Parathyroid adenoma (tissue), 2 donors: ENCODE results near the gene RASD2.
"Not testable (repeated sequence)": the region's sequence is repeated elsewhere in the genome, so short reads cannot be mapped to it uniquely, and the experiment has no call there.

Experiments used
- H2AFZ ChIP-seq: fragments of 300-600 bp; sonication (generic); one replicate; pipeline ENCODE4 v1.7.0; 2017; ENCODE audit warnings: antibody characterized with exemption, mild to moderate bottlenecking
- H3K27ac ChIP-seq: fragments of 300-600 bp; sonication (generic); one replicate; pipeline ENCODE4 v1.7.0; 2017
- H3K27me3 ChIP-seq: fragments of 300-600 bp; sonication (generic); one replicate; pipeline ENCODE4 v1.7.0; 2017; ENCODE audit warnings: low read length; ENCODE audit not compliant: control insufficient read depth, insufficient read depth
- H3K36me3 ChIP-seq: fragments of 300-600 bp; sonication (generic); one replicate; pipeline ENCODE4 v1.7.0; 2017; ENCODE audit warnings: low read length; ENCODE audit not compliant: control insufficient read depth, insufficient read depth
- H3K4me1 ChIP-seq: fragments of 300-600 bp; sonication (generic); one replicate; pipeline ENCODE4 v1.7.0; 2017; ENCODE audit warnings: control low read depth
- H3K4me2 ChIP-seq: fragments of 300-600 bp; sonication (generic); one replicate; pipeline ENCODE4 v1.7.0; 2017; ENCODE audit warnings: low read length
- H3K4me3 ChIP-seq: fragments of 300-600 bp; sonication (generic); one replicate; pipeline ENCODE4 v1.7.0; 2017; ENCODE audit warnings: low read depth, low read length
- H3K79me2 ChIP-seq: fragments of 300-600 bp; sonication (generic); one replicate; pipeline ENCODE4 v1.7.0; 2017; ENCODE audit warnings: control low read depth
- H3K9ac ChIP-seq: fragments of 300-600 bp; sonication (generic); one replicate; pipeline ENCODE4 v1.7.0; 2017; ENCODE audit warnings: mild to moderate bottlenecking
- H3K9me3 ChIP-seq: fragments of 300-600 bp; sonication (generic); one replicate; pipeline ENCODE4 v1.7.0; 2017; ENCODE audit warnings: low read length; ENCODE audit not compliant: control insufficient read depth
- CTCF ChIP-seq: fragments of 300-600 bp; sonication (generic); IDR thresholded peaks from one replicate; pipeline ENCODE4 v1.7.0; 2017; ENCODE audit warnings: antibody characterized with exemption, mild to moderate bottlenecking
- donor health status: primary hyperparathyroidism.

The RASD2 gene

GRCh38 chr22:35510951-35511350, 29.7 kb upstream of the RASD2 start:
- Histone ChIP-seq H3K36me3 (no peaks in the 10 kb centered on the region), H3K4me2 (no peak overlapping the region), H3K4me1 (no peaks in the 10 kb centered on the region), H3K9me3 (no peaks in the 10 kb centered on the region), H3K27me3 (no peaks in the 10 kb centered on the region), H3K9ac (no peak overlapping the region), H2AFZ (no peak overlapping the region), H3K4me3 (no peak overlapping the region), H3K27ac (no peak overlapping the region), H3K79me2 (no peaks in the 10 kb centered on the region)
- no peak for TF ChIP-seq CTCF

- no peak for TF ChIP-seq CTCF
- no peaks in the 10 kb centered on the region for H3K27me3 ChIP-seq
Observed at GRCh38 chr22:35514366-35514765, 26.3 kb upstream of the RASD2 start.

GRCh38 chr22:35515952-35516351, 24.7 kb upstream of the RASD2 start:
- not testable (repeated sequence) for H3K4me2 ChIP-seq, H3K4me1 ChIP-seq, H3K36me3 ChIP-seq, H3K9me3 ChIP-seq, H3K27ac ChIP-seq, H2AFZ ChIP-seq, H3K27me3 ChIP-seq, H3K79me2 ChIP-seq, H3K9ac ChIP-seq, H3K4me3 ChIP-seq

More at GRCh38 chr22:35514366-35514765, 26.3 kb upstream of the RASD2 start:
- Histone ChIP-seq H2AFZ (no peak overlapping the region), H3K9me3 (no peaks in the 10 kb centered on the region), H3K4me1 (no peaks in the 10 kb centered on the region), H3K9ac (no peak overlapping the region), H3K27ac (no peak overlapping the region), H3K4me2 (no peak overlapping the region), H3K4me3 (no peak overlapping the region), H3K79me2 (no peaks in the 10 kb centered on the region), H3K36me3 (no peaks in the 10 kb centered on the region)

- no peaks in the 10 kb centered on the region for H3K9me3 ChIP-seq
- no peaks in the 10 kb centered on the region for H3K36me3 ChIP-seq
- H3K27ac ChIP-seq, result no peak overlapping the region
- H3K79me2 ChIP-seq, result no peaks in the 10 kb centered on the region
- H3K27me3 ChIP-seq, result no peaks in the 10 kb centered on the region
- no peak overlapping the region for H3K9ac ChIP-seq
- H3K4me3 ChIP-seq, result no peak overlapping the region
- no peak for TF ChIP-seq CTCF
- no peak overlapping the region for H3K4me2 ChIP-seq
- no peak overlapping the region for H2AFZ ChIP-seq
- H3K4me1 ChIP-seq, result no peaks in the 10 kb centered on the region
Observed at GRCh38 chr22:35516723-35517122, 23.9 kb upstream of the RASD2 start.

GRCh38 chr22:35517207-35517606, 23.4 kb upstream of the RASD2 start:
- Histone ChIP-seq H3K4me3 (no peak overlapping the region), H3K4me2 (no peak overlapping the region), H3K4me1 (no peaks in the 10 kb centered on the region), H3K79me2 (no peaks in the 10 kb centered on the region), H3K9me3 (no peaks in the 10 kb centered on the region), H3K36me3 (no peaks in the 10 kb centered on the region), H3K27ac (no peak overlapping the region), H2AFZ (no peak overlapping the region), H3K9ac (no peak overlapping the region), H3K27me3 (no peaks in the 10 kb centered on the region)
- TF ChIP-seq CTCF, result no peak
